Type B pancreatic cell (in vitro differentiated cells): ENCODE data around the gene RBP4. TPM values are rescaled to one million over a fixed set of nuclear protein-coding genes. Genes with fewer than 3 reads are reported as not detected.

Experiments used
- DNase-seq: peaks from one replicate; pipeline ENCODE4 v3.0.0; 2021; ENCODE audit warnings: mixed read lengths; ENCODE audit not compliant: unreplicated experiment; ENCODE audit errors: extremely low spot score
- H3K27ac Mint-ChIP-seq: 2 replicates; pipeline ENCODE4 v1.8.0; 2021; ENCODE audit warnings: mild to moderate bottlenecking, mixed read lengths
- H3K27me3 Mint-ChIP-seq: 2 replicates; pipeline ENCODE4 v1.8.0; 2021; ENCODE audit warnings: mixed read lengths
- H3K36me3 Mint-ChIP-seq: 2 replicates; pipeline ENCODE4 v1.8.0; 2021; ENCODE audit warnings: mixed read lengths
- H3K4me1 Mint-ChIP-seq: one replicate; pipeline ENCODE4 v1.8.0; 2021; ENCODE audit warnings: mixed read lengths; ENCODE audit not compliant: unreplicated experiment
- H3K4me3 Mint-ChIP-seq: 2 replicates; pipeline ENCODE4 v1.8.0; 2021; ENCODE audit warnings: mild to moderate bottlenecking, mixed read lengths
- H3K9me3 Mint-ChIP-seq: 2 replicates; pipeline ENCODE4 v1.8.0; 2021; ENCODE audit warnings: mixed read lengths
- CTCF ChIP-seq: fragments of 200-600 bp; sonication (generic); conservative IDR thresholded peaks from 2 replicates; pipeline ENCODE4 v1.5.0; 2021; ENCODE audit warnings: antibody characterized with exemption, mild to moderate bottlenecking
- total RNA-seq: library from RNA; stranded (reverse); gene quantifications from 2 replicates; pipeline ENCODE4 v1.2.1, GENCODE V29; 2021; ENCODE audit warnings: low replicate concordance

RBP4 gene
- total RNA-seq, 1 donor from 2014 or later, result 30.3 TPM

DNA sequence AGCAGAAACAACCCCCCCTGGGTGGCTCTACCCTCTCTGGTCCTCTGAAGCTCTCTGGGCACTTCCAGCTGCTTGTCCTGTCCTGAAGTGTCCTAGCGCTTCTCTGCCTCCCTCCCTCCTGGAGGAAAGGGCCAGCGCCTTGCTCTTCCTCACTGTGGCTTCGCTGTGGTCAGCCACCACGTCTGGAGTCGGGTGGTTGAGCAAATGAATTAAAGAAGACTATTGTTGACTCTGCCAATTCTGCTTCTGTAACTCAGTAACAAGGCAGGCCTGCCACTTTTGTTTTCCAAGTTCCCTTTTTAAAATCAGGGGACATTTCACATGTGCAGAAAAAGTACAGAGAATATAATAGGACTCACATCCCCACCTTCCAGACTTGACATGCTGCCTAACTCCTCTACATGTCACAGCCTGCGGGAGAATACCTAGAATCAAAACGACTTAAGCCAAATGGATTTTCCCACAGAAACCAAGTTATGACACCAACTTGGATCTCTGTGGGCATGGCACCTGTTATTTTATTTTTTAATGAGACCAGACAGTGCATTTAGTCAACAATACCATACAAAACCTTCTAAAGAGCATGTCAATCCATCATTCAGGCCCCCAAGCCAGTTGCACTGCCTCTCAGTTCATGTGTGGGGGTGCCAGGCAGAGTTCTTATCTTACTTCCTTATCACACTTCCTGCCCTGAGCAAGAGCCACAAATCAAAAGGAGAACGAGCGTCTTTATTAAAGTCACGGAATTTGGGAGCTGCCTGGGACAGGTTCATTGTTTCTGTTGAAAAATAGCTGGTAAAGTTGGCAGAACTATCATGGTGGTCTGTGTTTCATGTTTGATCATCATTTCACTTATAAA is 27.8 kb downstream of the RBP4 start:
- H3K36me3 Mint-ChIP-seq, result no peaks in the 10 kb centered on the region
- no peak for TF ChIP-seq CTCF
- H3K27me3 Mint-ChIP-seq, result peaks cover 59% of the 10 kb centered on the region
- H3K4me3 Mint-ChIP-seq, result peak overlapping the region; percentile 30
- H3K9me3 Mint-ChIP-seq, result no peaks in the 10 kb centered on the region
- peak overlapping the region; percentile 12 for H3K27ac Mint-ChIP-seq
- DNase-seq, result no peak
- H3K4me1 Mint-ChIP-seq, result peaks cover 13% of the 10 kb centered on the region

DNA sequence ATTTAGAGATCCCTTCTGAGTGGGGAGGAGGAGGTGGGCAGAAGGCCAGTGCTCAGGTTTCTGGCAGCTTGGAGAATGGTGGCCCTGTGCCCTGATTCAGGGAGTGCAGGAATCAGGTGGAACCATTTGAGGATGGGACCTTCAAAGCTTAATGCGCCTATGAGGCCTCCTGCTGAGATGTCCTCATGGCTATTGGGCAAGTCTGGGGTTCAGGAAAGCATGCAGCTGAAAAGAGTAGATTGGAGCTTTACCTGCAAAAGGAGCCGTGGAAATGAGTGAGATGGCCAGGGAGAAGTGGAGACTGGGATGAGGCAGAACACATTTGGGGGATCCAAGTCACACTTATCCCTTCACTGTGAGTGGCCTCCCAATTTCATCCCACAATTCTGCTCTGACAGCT is 28.4 kb downstream of the RBP4 start:
- Mint-ChIP-seq H3K4me1 (peaks cover 9% of the 10 kb centered on the region), H3K27ac (no peak overlapping the region), H3K9me3 (no peaks in the 10 kb centered on the region), H3K4me3 (no peak overlapping the region), H3K27me3 (peaks cover 66% of the 10 kb centered on the region), H3K36me3 (no peaks in the 10 kb centered on the region)
- DNase-seq, result no peak
- TF ChIP-seq CTCF, result no peak

DNA sequence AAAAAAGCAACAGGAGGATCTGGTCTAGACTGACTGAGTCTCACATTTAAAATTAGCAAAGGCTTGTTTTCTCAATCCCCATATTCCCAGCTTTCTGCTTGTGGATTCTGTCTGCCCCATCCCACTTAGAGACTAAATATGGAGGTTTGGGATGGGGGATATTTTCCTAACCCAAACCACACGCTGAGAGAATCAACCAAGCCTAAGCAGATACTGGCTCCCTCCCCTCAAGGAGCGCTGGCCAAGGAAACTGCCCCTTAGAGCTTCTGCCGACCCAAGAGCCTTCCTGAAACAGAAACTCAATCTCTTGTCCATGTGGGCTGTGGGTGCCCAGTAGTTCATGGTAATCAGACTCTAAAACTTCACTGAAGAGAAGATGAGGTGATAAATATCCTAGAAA is 30.7 kb downstream of the RBP4 start:
- no peaks in the 10 kb centered on the region for H3K9me3 Mint-ChIP-seq
- peaks cover 20% of the 10 kb centered on the region for H3K4me1 Mint-ChIP-seq
- no peak overlapping the region for H3K27ac Mint-ChIP-seq
- no peak for DNase-seq
- H3K36me3 Mint-ChIP-seq, result no peaks in the 10 kb centered on the region
- no peak for TF ChIP-seq CTCF
- H3K4me3 Mint-ChIP-seq, result no peak overlapping the region
- peaks cover 85% of the 10 kb centered on the region for H3K27me3 Mint-ChIP-seq

- DNase-seq, result no peak
- Mint-ChIP-seq H3K4me3 (peak overlapping the region; percentile 87), H3K27me3 (peaks cover 85% of the 10 kb centered on the region), H3K4me1 (peaks cover 14% of the 10 kb centered on the region), H3K27ac (no peak overlapping the region), H3K9me3 (no peaks in the 10 kb centered on the region), H3K36me3 (no peaks in the 10 kb centered on the region)
- TF ChIP-seq CTCF, result no peak
These were observed 33.0 kb downstream of the RBP4 start for GRCh38 chr10:93568105-93568390.

GRCh38 chr10:93567277-93568104 is 33.5 kb downstream of the RBP4 start:
- no peaks in the 10 kb centered on the region for H3K9me3 Mint-ChIP-seq
- no peak for TF ChIP-seq CTCF
- no peak overlapping the region for H3K27ac Mint-ChIP-seq
- peaks cover 12% of the 10 kb centered on the region for H3K4me1 Mint-ChIP-seq
- peak overlapping the region; percentile 87 for H3K4me3 Mint-ChIP-seq
- no peak for DNase-seq
- H3K36me3 Mint-ChIP-seq, result no peaks in the 10 kb centered on the region
- H3K27me3 Mint-ChIP-seq, result peaks cover 82% of the 10 kb centered on the region
